HCT116 (cell line): Measurements from ENCODE around the gene ATAD3A.

Experiments
- EZH2 ChIP-seq: fragments of 200-600 bp; sonication (generic); IDR thresholded peaks from 2 replicates; pipeline ENCODE4 v1.6.1; 2017; ENCODE audit warnings: antibody characterized with exemption, mixed run types
- RAD21 ChIP-seq: IDR thresholded peaks from 2 replicates; pipeline ENCODE4 v1.6.1; 2012; ENCODE audit warnings: low read depth, mild to moderate bottlenecking
- TCF7L2 ChIP-seq: IDR thresholded peaks from 2 replicates; pipeline ENCODE4 v1.7.0; 2011; ENCODE audit warnings: borderline replicate concordance, inconsistent platforms; ENCODE audit not compliant: insufficient read depth, insufficient read length; ENCODE audit errors: extremely low read depth
- TF ChIP-seq, protein P1 (sequence below): IDR thresholded peaks from 2 replicates; pipeline ENCODE4 v1.6.1; 2012; ENCODE audit warnings: low read depth
- TF ChIP-seq, protein P2 (sequence below), 3 experiments: fragments of 200-600 bp in 1 of 3; sonication (generic) in 1 of 3; IDR thresholded peaks in 2 of 3; conservative IDR thresholded peaks in 1 of 3; 2 replicates each; pipeline ENCODE4 v1.5.1; 2012 to 2017; ENCODE audit warnings: low read depth in 2 of 3, low read length in 2 of 3, antibody characterized with exemption in 1 of 3, borderline replicate concordance in 1 of 3, control low read depth in 1 of 3, mild to moderate bottlenecking in 1 of 3, mixed read lengths in 1 of 3, mixed run types in 1 of 3, moderate library complexity in 1 of 3; ENCODE audit not compliant: insufficient read depth in 1 of 3
- TF ChIP-seq, protein P3 (sequence below): IDR thresholded peaks from 2 replicates; pipeline ENCODE4 v1.6.1; 2012
- TF ChIP-seq, protein P4 (sequence below): IDR thresholded peaks from 2 replicates; pipeline ENCODE4 v1.6.1; 2012

DNA sequence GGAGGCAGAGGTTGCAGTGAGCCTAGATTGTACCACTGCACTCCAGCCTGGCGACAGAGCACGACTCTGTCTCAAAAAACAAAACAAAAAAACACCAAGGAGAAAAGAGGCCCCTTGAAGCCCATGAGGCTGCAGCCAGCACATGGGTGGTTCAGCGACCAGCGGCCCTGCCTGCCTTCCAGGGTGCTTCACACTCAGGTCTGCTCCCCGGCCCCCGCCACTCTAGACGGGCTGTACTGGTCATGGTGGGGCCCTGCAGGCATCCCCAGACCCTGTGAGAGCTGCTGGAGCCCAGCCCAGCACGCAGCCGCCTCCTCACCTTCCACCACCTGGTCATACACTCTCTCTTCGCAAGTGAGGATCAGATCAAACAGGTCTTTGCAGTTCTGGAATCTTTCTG lies 32.6 kb downstream of the ATAD3A start:
- TF ChIP-seq, protein P1, sequence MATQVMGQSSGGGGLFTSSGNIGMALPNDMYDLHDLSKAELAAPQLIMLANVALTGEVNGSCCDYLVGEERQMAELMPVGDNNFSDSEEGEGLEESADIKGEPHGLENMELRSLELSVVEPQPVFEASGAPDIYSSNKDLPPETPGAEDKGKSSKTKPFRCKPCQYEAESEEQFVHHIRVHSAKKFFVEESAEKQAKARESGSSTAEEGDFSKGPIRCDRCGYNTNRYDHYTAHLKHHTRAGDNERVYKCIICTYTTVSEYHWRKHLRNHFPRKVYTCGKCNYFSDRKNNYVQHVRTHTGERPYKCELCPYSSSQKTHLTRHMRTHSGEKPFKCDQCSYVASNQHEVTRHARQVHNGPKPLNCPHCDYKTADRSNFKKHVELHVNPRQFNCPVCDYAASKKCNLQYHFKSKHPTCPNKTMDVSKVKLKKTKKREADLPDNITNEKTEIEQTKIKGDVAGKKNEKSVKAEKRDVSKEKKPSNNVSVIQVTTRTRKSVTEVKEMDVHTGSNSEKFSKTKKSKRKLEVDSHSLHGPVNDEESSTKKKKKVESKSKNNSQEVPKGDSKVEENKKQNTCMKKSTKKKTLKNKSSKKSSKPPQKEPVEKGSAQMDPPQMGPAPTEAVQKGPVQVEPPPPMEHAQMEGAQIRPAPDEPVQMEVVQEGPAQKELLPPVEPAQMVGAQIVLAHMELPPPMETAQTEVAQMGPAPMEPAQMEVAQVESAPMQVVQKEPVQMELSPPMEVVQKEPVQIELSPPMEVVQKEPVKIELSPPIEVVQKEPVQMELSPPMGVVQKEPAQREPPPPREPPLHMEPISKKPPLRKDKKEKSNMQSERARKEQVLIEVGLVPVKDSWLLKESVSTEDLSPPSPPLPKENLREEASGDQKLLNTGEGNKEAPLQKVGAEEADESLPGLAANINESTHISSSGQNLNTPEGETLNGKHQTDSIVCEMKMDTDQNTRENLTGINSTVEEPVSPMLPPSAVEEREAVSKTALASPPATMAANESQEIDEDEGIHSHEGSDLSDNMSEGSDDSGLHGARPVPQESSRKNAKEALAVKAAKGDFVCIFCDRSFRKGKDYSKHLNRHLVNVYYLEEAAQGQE: no peak
- TF ChIP-seq TCF7L2 (no peak), EZH2 (no peak), RAD21 (no peak)
- TF ChIP-seq, protein P2, sequence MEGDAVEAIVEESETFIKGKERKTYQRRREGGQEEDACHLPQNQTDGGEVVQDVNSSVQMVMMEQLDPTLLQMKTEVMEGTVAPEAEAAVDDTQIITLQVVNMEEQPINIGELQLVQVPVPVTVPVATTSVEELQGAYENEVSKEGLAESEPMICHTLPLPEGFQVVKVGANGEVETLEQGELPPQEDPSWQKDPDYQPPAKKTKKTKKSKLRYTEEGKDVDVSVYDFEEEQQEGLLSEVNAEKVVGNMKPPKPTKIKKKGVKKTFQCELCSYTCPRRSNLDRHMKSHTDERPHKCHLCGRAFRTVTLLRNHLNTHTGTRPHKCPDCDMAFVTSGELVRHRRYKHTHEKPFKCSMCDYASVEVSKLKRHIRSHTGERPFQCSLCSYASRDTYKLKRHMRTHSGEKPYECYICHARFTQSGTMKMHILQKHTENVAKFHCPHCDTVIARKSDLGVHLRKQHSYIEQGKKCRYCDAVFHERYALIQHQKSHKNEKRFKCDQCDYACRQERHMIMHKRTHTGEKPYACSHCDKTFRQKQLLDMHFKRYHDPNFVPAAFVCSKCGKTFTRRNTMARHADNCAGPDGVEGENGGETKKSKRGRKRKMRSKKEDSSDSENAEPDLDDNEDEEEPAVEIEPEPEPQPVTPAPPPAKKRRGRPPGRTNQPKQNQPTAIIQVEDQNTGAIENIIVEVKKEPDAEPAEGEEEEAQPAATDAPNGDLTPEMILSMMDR (IDR thresholded peaks at IDR 0.05 in 2 of 3, conservative IDR thresholded peaks at IDR 0.05 in 1 of 3; ENCODE audit: borderline replicate concordance in 1 of 3, insufficient read depth in 1 of 3, low read depth in 2 of 3, low read length in 2 of 3): no peak
- TF ChIP-seq, protein P3, sequence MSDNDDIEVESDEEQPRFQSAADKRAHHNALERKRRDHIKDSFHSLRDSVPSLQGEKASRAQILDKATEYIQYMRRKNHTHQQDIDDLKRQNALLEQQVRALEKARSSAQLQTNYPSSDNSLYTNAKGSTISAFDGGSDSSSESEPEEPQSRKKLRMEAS: no peak
- TF ChIP-seq, protein P4, sequence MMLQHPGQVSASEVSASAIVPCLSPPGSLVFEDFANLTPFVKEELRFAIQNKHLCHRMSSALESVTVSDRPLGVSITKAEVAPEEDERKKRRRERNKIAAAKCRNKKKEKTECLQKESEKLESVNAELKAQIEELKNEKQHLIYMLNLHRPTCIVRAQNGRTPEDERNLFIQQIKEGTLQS: no peak
